ENCODE measurements around the gene GNB1L. TPM values are rescaled to one million over a fixed set of nuclear protein-coding genes. Genes with fewer than 3 reads are reported as not detected.

GNB1L gene
- total and polyA plus RNA-seq, 9 of the 15 experiments (the other 6 are each of a cell fraction or from before 2014, with no cell fraction given): 0.56 to 50.5 (median 10.2) TPM

- TF ChIP-seq DLX4 (CRISPR knock-in tag; IDR thresholded peaks at IDR 0.05) (no peak), CCNT2 (IDR thresholded peaks at IDR 0.05; ENCODE audit: borderline replicate concordance, extremely low read depth, insufficient read length, low read depth, low read length) (no peak), DEAF1 (CRISPR knock-in tag; IDR thresholded peaks at IDR 0.05) (no peak), ZFP91 (CRISPR knock-in tag; IDR thresholded peaks at IDR 0.05) (no peak), ZNF639 (CRISPR knock-in tag; conservative IDR thresholded peaks at IDR 0.05 in 1 of 2, IDR thresholded peaks at IDR 0.05 in 1 of 2) (no peak), MITF (IDR thresholded peaks at IDR 0.05) (no peak), SNRNP70 (optimal IDR thresholded peaks at IDR 0.05; ENCODE audit: low read depth, low read length) (no peak), MBD1 (CRISPR knock-in tag; IDR thresholded peaks at IDR 0.05) (no peak), CGGBP1 (CRISPR knock-in tag; IDR thresholded peaks at IDR 0.05) (no peak), ETV1 (tag; conservative IDR thresholded peaks at IDR 0.05; ENCODE audit: low read depth) (no peak), HMG20A (CRISPR knock-in tag; conservative IDR thresholded peaks at IDR 0.05) (no peak), ZBTB26 (CRISPR knock-in tag; IDR thresholded peaks at IDR 0.05) (0 out of 2 replicates have a peak, but pooled peaks have one; percentile 44), MAFG (tag; conservative IDR thresholded peaks at IDR 0.05) (no peak), ZNF253 (CRISPR knock-in tag; conservative IDR thresholded peaks at IDR 0.05) (no peak), ZNF561 (CRISPR knock-in tag; conservative IDR thresholded peaks at IDR 0.05) (no peak)
Measured at GRCh38 chr22:19783586-19784383, 70.9 kb downstream of the GNB1L start (continued).
